Pancreas (tissue), 10 donors: ENCODE data around the gene ST6GALNAC6. TPM values are rescaled to one million over a fixed set of nuclear protein-coding genes. Genes with fewer than 3 reads are reported as not detected.
"Not testable (repeated sequence)": the region's sequence is repeated elsewhere in the genome, so short reads cannot be mapped to it uniquely, and the experiment has no call there.

ENCODE experiments used
- ATAC-seq, 4 donors: fragments of 200-7000 bp; cut with Tn5 transposase; one replicate each; pipeline versions ENCODE4 v1.8.0 to v1.9.1; 2020; ENCODE audit warnings: mild to moderate bottlenecking in 4 of 4, moderate library complexity in 4 of 4
- DNase-seq, 6 donors: peaks; one replicate each; pipeline ENCODE4 v3.0.0-alpha.2; 2020
- FAIRE-seq: peaks from 2 replicates; lab custom pipeline; 2012; peaks lifted over from hg19 to GRCh38; lab: Jason Lieb, UNC
- H3K27ac ChIP-seq, 4 donors: fragments of 200-600 bp; sonication (generic); 1 replicate in 3 of 4; 2 replicates in 1 of 4; pipeline versions ENCODE4 v1.5.0 to v1.8.0; 2020
- H3K27me3 ChIP-seq, 4 donors: fragments of 200-600 bp; one replicate each; pipeline ENCODE4 v1.8.0; 2021
- H3K36me3 ChIP-seq, 3 donors: fragments of 200-600 bp; sonication (generic) in 1 of 3; one replicate each; pipeline versions ENCODE4 v1.5.0 to v1.8.0; 2020 to 2021
- H3K4me1 ChIP-seq, 3 donors: fragments of 200-600 bp; one replicate each; pipeline ENCODE4 v1.8.0; 2021
- H3K4me3 ChIP-seq, 4 donors: fragments of 200-600 bp; sonication (generic) in 2 of 4; one replicate each; pipeline versions ENCODE4 v1.5.0 to v1.8.0; 2020 to 2021
- H3K9me3 ChIP-seq, 4 donors: fragments of 200-600 bp; one replicate each; pipeline ENCODE4 v1.8.0; 2021
- CTCF ChIP-seq, 4 donors: fragments of 200-600 bp; sonication (generic) in 3 of 4; IDR thresholded peaks; one replicate each; pipeline versions ENCODE4 v1.5.0 to v1.8.0; 2021; ENCODE audit warnings: antibody characterized with exemption in 4 of 4
- WGBS, 2 donors: extraction: QIAGEN DNeasy Blood & Tissue Kit; methylation state at CpG; one replicate each; pipeline ENCODE4 v1.1.7; 2013; 5-methylcytosine and 5-hydroxymethylcytosine counted together
- intact Hi-C, 3 donors: fragments of 100-400 bp; cut with DNase I; formaldehyde crosslinking; loops; one replicate each; pipeline versions ENCODE4 v1.11.1 to v1.14.2; 2022
- polyA plus RNA-seq, 2 donors: library from polyadenylated mRNA; stranded (reverse); fragments of 200-250 nt; gene quantifications; one replicate each; pipeline ENCODE4 v1.2.3, GENCODE V29; 2013
- total RNA-seq, 6 donors: library from RNA; stranded (reverse); fragmentation: NEBNext Ultra II Directional in 4 of 6; extraction: Animal tissue kit (Norgen Biotek cat#: 25700) in 4 of 6; gene quantifications; one replicate each; pipeline versions ENCODE4 v1.2.1 to v1.2.4, GENCODE V29; 2021 to 2023
- donor health status: healthy with polysubstance abuse.
- donor health status: DM: no; HTN: no; CAD: no; lungs with moderate emphysema.
- donor health status: DM: no; HTN: no; CAD: no.
- donor health status: control.
- donor health status: control.
- donor health status: Bipolar disorder and iron deficiency.
- donor health status: DM: yes; HTN: yes; CAD: no.
- donor health status: DM: no; HTN: no; CAD: no.
- donor health status: DM: no; HTN: no; CAD: no.
- donor health status: DM: yes; HTN: yes; CAD: no.

The ST6GALNAC6 gene
- total and polyA plus RNA-seq, 8 donors = 20.7 to 35.7 (median 27.0) TPM

- ATAC-seq (peak in 2 of 4 donors; percentile 8 to 14), DNase-seq (peak in 1 of 6 donors; percentile 47), FAIRE-seq (no peak)
- peak overlapping the region in 3 of 4 donors; percentile 50 to 69 (median 62) for H3K27ac ChIP-seq
- no peaks in the 10 kb centered on the region for H3K27me3 ChIP-seq
- TF ChIP-seq CTCF (IDR thresholded peaks at IDR 0.05) = no peak
- intact Hi-C loops = no loop called here
- H3K4me1 ChIP-seq = peaks cover 5 to 7% (median 6%) of the 10 kb centered on the region in 3 donors
- no peaks in the 10 kb centered on the region for H3K9me3 ChIP-seq
- H3K4me3 ChIP-seq = no peak overlapping the region
- H3K36me3 ChIP-seq = peaks cover 4 to 13% (median 6%) of the 10 kb centered on the region in 3 donors
- WGBS, 2 donors = 68 to 78% methylated on average over 7 of the region's 7 CpGs
These were observed 15.4 kb downstream of the ST6GALNAC6 start for GRCh38 chr9:127883959-127884358.

DNA sequence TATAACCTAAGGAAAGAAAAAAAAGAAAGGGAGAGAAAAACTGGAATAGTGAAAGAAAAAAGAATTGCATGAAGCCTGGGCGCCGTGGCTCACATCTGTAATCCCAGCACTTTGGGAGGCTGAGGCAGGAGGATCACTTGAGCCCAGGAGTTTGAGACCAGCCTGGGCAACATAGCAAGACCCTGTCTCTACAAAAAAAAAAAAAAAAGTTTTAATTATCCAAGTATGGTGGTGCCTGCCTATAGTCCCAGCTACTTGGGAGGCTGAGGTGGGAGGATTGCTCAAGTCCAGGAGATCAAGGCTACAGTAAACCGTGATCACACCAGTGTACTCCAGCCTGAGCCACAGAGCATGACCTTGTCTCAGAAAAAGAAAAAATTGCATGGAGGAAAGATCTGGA lies 17.7 kb downstream of the ST6GALNAC6 start:
- H3K9me3 ChIP-seq, ATAC-seq, FAIRE-seq, DNase-seq, H3K4me3 ChIP-seq, H3K27ac ChIP-seq, H3K4me1 ChIP-seq, H3K27me3 ChIP-seq, intact Hi-C loops, H3K36me3 ChIP-seq: not testable (repeated sequence)
- WGBS, 2 donors = 81 to 83% methylated on average over 3 of the region's 3 CpGs

GRCh38 chr9:127880143-127880542 lies 19.3 kb downstream of the ST6GALNAC6 start:
- no peak for DNase-seq
- Histone ChIP-seq H3K36me3 (no peaks in the 10 kb centered on the region), H3K27ac (no peak overlapping the region), H3K9me3 (no peaks in the 10 kb centered on the region), H3K4me1 (peaks cover 1 to 7% (median 2%) of the 10 kb centered on the region in 3 donors), H3K4me3 (no peak overlapping the region), H3K27me3 (no peaks in the 10 kb centered on the region)
- intact Hi-C loops = no loop called here
- TF ChIP-seq CTCF (IDR thresholded peaks at IDR 0.05) = no peak
- no peak for ATAC-seq
- WGBS, 2 donors = 77 to 80% methylated on average over 8 of the region's 8 CpGs
- FAIRE-seq = no peak

DNA sequence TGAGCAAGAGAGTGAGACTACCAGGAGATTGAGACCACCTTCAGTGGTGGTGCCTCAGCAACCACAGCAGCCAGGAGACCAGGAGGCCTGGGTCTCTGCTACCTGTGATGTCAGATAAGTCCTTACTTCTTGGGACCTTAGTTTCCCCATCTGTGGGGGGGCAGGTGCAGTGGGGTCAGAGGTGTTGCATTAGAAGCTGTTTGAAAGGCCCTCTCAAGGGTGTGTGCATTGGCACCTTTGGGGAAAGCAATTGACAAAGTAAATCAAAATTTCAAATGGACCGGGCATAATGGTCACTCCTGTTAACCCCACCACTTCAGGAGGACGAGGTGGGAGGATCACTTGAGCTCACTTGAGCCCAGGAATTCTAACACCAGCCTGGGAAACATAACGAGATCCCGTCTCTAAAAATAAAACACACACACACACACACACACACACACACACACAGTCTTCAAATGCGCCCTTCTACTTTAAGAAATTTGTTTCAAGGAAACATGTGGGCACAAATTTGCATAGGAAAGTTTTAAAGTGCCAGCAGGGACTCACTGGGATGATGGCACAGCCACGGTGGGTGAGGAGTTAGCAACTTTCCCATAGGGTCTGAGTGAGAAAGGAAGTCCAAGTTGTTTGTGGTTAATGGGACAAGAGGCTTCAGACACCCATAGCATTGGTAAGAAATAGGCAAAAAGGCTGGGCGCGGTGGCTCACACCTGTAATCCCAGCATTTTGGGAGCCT lies 20.6 kb downstream of the ST6GALNAC6 start:
- no peak for TF ChIP-seq CTCF (IDR thresholded peaks at IDR 0.05)
- no peak overlapping the region for H3K27ac ChIP-seq
- ATAC-seq (no peak), DNase-seq (no peak), FAIRE-seq (no peak)
- 65 to 66% methylated on average over 8 of the region's 8 CpGs for WGBS, 2 donors
- H3K27me3 ChIP-seq = no peaks in the 10 kb centered on the region
- H3K9me3 ChIP-seq = no peaks in the 10 kb centered on the region
- no peaks in the 10 kb centered on the region for H3K36me3 ChIP-seq
- no peak overlapping the region for H3K4me3 ChIP-seq
- intact Hi-C loops = no loop called here
- peaks cover 0 to 8% (median 0%) of the 10 kb centered on the region in 3 donors for H3K4me1 ChIP-seq

- H3K4me3 ChIP-seq = peak overlapping the region; percentile 36 to 67 (median 46)
- intact Hi-C loops = no loop called here
- WGBS, 2 donors = 28 to 29% methylated on average over 18 of the region's 18 CpGs
- no peaks in the 10 kb centered on the region for H3K27me3 ChIP-seq
- H3K9me3 ChIP-seq = no peaks in the 10 kb centered on the region
- peak overlapping the region in 3 of 4 donors; percentile 9 to 30 (median 12) for H3K27ac ChIP-seq
- H3K36me3 ChIP-seq = no peaks in the 10 kb centered on the region
- FAIRE-seq = no peak
- H3K4me1 ChIP-seq = peaks cover 0 to 8% (median 0%) of the 10 kb centered on the region in 3 donors
- TF ChIP-seq CTCF (IDR thresholded peaks at IDR 0.05) = no peak
- ATAC-seq = peak; percentile 2 to 11 (median 6)
- peak in 2 of 6 donors; percentile 59 to 64 for DNase-seq
These were observed 21.3 kb downstream of the ST6GALNAC6 start for GRCh38 chr9:127878001-127878651.
